HEK293 (cell line): ENCODE measurements around the gene HRC.
"Not testable (repeated sequence)": the region's sequence is repeated elsewhere in the genome, so short reads cannot be mapped to it uniquely, and the experiment has no call there.

Experiments used
- CTCF ChIP-seq: fragments of 450-650 bp; formaldehyde crosslinking; IDR thresholded peaks from 2 replicates; pipeline ENCODE4 v1.5.1; 2016; ENCODE audit warnings: missing biosample characterization, missing genetic modification characterization
- ELK4 ChIP-seq: IDR thresholded peaks from 2 replicates; pipeline ENCODE4 v1.6.1; 2011; ENCODE audit warnings: mild to moderate bottlenecking, low read depth, low read length, borderline replicate concordance
- REPIN1 ChIP-seq: fragments of 450-650 bp; formaldehyde crosslinking; IDR thresholded peaks from 2 replicates; pipeline ENCODE4 v1.5.1; 2017; ENCODE audit warnings: missing biosample characterization, missing genetic modification characterization, low read depth
- ZBTB44 ChIP-seq: fragments of 450-650 bp; IDR thresholded peaks from 2 replicates; pipeline ENCODE4 v1.5.1; 2018; ENCODE audit warnings: missing biosample characterization, mild to moderate bottlenecking, missing genetic modification characterization
- ZNF292 ChIP-seq: fragments of 450-650 bp; formaldehyde crosslinking; IDR thresholded peaks from 2 replicates; pipeline ENCODE4 v1.5.1; 2016; ENCODE audit warnings: low read depth, missing biosample characterization, missing genetic modification characterization, borderline replicate concordance
- ZNF404 ChIP-seq: fragments of 450-650 bp; formaldehyde crosslinking; IDR thresholded peaks from 2 replicates; pipeline ENCODE4 v1.5.1; 2017; ENCODE audit warnings: missing biosample characterization, missing genetic modification characterization
- TF ChIP-seq, protein P1 (sequence below): fragments of 450-650 bp; formaldehyde crosslinking; IDR thresholded peaks from 2 replicates; pipeline ENCODE4 v1.5.1; 2016; ENCODE audit warnings: missing biosample characterization, missing genetic modification characterization

DNA sequence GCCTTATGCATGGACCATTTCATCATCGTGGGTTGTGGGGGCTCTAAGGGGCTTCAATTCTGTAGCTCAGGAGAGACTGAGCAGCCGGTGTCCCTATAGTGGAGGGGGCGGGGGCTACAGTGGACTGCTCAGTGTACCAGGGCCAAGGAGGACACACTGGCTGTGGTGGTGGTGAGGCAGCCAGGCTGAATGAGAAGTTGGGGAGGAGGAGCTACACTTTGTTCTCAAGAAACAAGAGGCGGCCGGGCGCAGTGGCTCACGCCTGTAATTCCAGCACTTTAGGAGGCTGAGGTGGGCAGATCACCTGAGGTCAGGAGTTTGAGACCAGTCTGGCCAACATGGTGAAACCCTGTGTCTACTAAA, 8.8 kb downstream of the HRC start:
- not testable (repeated sequence) for TF ChIP-seq ZBTB44 (tag by site-specific recombination); ELK4; CTCF; ZNF292 (tag by site-specific recombination); REPIN1 (tag by site-specific recombination); ZNF404 (tag by site-specific recombination)
- TF ChIP-seq, protein P1, sequence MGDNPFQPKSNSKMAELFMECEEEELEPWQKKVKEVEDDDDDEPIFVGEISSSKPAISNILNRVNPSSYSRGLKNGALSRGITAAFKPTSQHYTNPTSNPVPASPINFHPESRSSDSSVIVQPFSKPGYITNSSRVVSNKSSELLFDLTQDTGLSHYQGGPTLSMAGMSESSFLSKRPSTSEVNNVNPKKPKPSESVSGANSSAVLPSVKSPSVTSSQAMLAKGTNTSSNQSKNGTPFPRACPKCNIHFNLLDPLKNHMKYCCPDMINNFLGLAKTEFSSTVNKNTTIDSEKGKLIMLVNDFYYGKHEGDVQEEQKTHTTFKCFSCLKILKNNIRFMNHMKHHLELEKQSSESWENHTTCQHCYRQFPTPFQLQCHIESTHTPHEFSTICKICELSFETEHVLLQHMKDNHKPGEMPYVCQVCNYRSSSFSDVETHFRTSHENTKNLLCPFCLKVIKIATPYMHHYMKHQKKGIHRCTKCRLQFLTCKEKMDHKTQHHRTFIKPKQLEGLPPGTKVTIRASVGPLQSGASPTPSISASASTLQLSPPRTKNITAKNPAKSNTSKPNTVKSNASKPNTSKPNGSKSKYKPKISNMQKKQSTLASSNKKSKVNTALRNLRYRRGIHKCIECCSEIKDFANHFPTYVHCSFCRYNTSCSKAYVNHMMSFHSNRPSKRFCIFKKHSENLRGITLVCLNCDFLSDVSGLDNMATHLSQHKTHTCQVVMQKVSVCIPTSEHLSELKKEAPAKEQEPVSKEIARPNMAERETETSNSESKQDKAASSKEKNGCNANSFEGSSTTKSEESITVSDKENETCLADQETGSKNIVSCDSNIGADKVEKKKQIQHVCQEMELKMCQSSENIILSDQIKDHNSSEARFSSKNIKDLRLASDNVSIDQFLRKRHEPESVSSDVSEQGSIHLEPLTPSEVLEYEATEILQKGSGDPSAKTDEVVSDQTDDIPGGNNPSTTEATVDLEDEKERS, result not testable (repeated sequence)
